ENCODE results near the gene SPDYC. TPM values are rescaled to one million over a fixed set of nuclear protein-coding genes. Genes with fewer than 3 reads are reported as not detected.
"Not testable (repeated sequence)": the region's sequence is repeated elsewhere in the genome, so short reads cannot be mapped to it uniquely, and the experiment has no call there.

SPDYC gene
- total RNA-seq, 1 donor from 2014 or later, result not detected

GRCh38 chr11:65166893-65167292, 3.1 kb upstream of the SPDYC start:
- no peak for DNase-seq
- intact Hi-C loops (cut with DNase I), result no loop called here
- no peak for ATAC-seq

GRCh38 chr11:65167656-65168055, 2.4 kb upstream of the SPDYC start:
- no peak overlapping the region for H3K27ac ChIP-seq
- ATAC-seq (no peak), DNase-seq (no peak)
- no peaks in the 10 kb centered on the region for H3K27me3 ChIP-seq (ENCODE audit: low read depth)
- H3K4me1 ChIP-seq, result no peaks in the 10 kb centered on the region
- intact Hi-C loops (cut with DNase I), result no loop called here
- H3K9me3 ChIP-seq, result no peaks in the 10 kb centered on the region
- no peak for TF ChIP-seq CTCF (IDR thresholded peaks at IDR 0.05)
- no peak overlapping the region for H3K4me3 ChIP-seq
- no peaks in the 10 kb centered on the region for H3K36me3 ChIP-seq

More at GRCh38 chr11:65166893-65167292, 3.1 kb upstream of the SPDYC start:
- H3K4me3 ChIP-seq, result no peak overlapping the region
- H3K27ac ChIP-seq, result no peak overlapping the region
- H3K4me1 ChIP-seq, result no peaks in the 10 kb centered on the region
- no peaks in the 10 kb centered on the region for H3K27me3 ChIP-seq (ENCODE audit: low read depth)
- H3K9me3 ChIP-seq, result no peaks in the 10 kb centered on the region
- no peak for TF ChIP-seq CTCF (IDR thresholded peaks at IDR 0.05)
- H3K36me3 ChIP-seq, result no peaks in the 10 kb centered on the region

- no peak for ATAC-seq
- Histone ChIP-seq H3K27ac (no peak overlapping the region), H3K4me1 (no peaks in the 10 kb centered on the region), H3K9me3 (no peaks in the 10 kb centered on the region), H3K27me3 (ENCODE audit: low read depth) (no peaks in the 10 kb centered on the region), H3K36me3 (no peaks in the 10 kb centered on the region), H3K4me3 (no peak overlapping the region)
- no peak for TF ChIP-seq CTCF (IDR thresholded peaks at IDR 0.05)
- DNase-seq, result no peak
- intact Hi-C loops (cut with DNase I), result no loop called here
Observed at GRCh38 chr11:65169164-65169641, 830 bp upstream of the SPDYC start.

- no peak for ATAC-seq
- no peak overlapping the region for H3K27ac ChIP-seq
- no peaks in the 10 kb centered on the region for H3K9me3 ChIP-seq
- H3K36me3 ChIP-seq, result no peaks in the 10 kb centered on the region
- H3K4me1 ChIP-seq, result no peaks in the 10 kb centered on the region
- intact Hi-C loops (cut with DNase I), result no loop called here
- no peak overlapping the region for H3K4me3 ChIP-seq
- TF ChIP-seq CTCF (IDR thresholded peaks at IDR 0.05), result no peak
- DNase-seq, result no peak
- H3K27me3 ChIP-seq (ENCODE audit: low read depth), result no peaks in the 10 kb centered on the region
Observed at GRCh38 chr11:65172600-65172999, 2.6 kb downstream of the SPDYC start.

- H3K27me3 ChIP-seq (ENCODE audit: low read depth); H3K4me1 ChIP-seq; H3K9me3 ChIP-seq; intact Hi-C loops (cut with DNase I); ATAC-seq; DNase-seq; H3K4me3 ChIP-seq; H3K27ac ChIP-seq; H3K36me3 ChIP-seq: not testable (repeated sequence)
Observed at GRCh38 chr11:65174571-65175010, 4.6 kb downstream of the SPDYC start.

- peaks cover 32% of the 10 kb centered on the region for H3K4me1 ChIP-seq
- intact Hi-C loops (cut with DNase I), result no loop called here
Observed at GRCh38 chr11:65180877-65181568, 11.0 kb downstream of the SPDYC start.

More at GRCh38 chr11:65180877-65181568, 11.0 kb downstream of the SPDYC start:
- Histone ChIP-seq H3K4me3 (peak overlapping the region; percentile 98), H3K27ac (peak overlapping the region; percentile 95), H3K27me3 (ENCODE audit: low read depth) (no peaks in the 10 kb centered on the region), H3K36me3 (peaks cover 20% of the 10 kb centered on the region), H3K9me3 (no peaks in the 10 kb centered on the region)
- peak; percentile 51 for TF ChIP-seq CTCF (IDR thresholded peaks at IDR 0.05)
- DNase-seq (peak; percentile 79), ATAC-seq (peak; percentile 69 to 85)
